C4-2B (cell line): Measurements from ENCODE around the gene FOXO1.

Experiments
- ZFX ChIP-seq: fragments of 450-650 bp; IDR thresholded peaks from 2 replicates; pipeline ENCODE4 v1.6.1; 2017
- TF ChIP-seq, protein P1 (sequence below): fragments of 450-650 bp; conservative IDR thresholded peaks from 2 replicates; pipeline ENCODE4 v1.5.1; 2017; ENCODE audit warnings: mild to moderate bottlenecking

DNA sequence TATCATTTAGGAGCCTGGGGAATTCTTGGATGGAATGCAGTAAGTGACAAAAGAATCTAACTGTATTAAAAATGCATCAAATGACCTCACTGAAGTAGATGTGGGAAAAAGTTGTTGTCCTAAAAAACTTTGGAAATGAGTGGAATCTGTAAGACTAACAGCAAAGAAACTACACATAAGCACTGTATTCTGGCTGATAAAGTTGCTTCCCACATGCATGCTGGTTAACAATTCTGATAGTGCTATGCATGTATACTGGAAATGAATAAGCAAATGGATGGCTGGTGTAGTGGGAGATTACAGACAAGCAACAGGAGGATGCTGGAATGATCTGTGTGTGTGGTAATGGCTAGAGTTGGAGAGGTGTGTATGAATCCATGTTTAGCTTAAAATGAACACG is 138.5 kb downstream of the FOXO1 start:
- TF ChIP-seq, protein P1, sequence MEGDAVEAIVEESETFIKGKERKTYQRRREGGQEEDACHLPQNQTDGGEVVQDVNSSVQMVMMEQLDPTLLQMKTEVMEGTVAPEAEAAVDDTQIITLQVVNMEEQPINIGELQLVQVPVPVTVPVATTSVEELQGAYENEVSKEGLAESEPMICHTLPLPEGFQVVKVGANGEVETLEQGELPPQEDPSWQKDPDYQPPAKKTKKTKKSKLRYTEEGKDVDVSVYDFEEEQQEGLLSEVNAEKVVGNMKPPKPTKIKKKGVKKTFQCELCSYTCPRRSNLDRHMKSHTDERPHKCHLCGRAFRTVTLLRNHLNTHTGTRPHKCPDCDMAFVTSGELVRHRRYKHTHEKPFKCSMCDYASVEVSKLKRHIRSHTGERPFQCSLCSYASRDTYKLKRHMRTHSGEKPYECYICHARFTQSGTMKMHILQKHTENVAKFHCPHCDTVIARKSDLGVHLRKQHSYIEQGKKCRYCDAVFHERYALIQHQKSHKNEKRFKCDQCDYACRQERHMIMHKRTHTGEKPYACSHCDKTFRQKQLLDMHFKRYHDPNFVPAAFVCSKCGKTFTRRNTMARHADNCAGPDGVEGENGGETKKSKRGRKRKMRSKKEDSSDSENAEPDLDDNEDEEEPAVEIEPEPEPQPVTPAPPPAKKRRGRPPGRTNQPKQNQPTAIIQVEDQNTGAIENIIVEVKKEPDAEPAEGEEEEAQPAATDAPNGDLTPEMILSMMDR = no peak
- TF ChIP-seq ZFX = no peak
